Activated CD4-positive, alpha-beta T cell treated with anti-CD3 and anti-CD28 coated beads, Interleukin-2, amount 10 ng/mL, durations not matched to agents 7 days and 5 days (primary cell): Measurements from ENCODE around the gene ASB5. TPM values are rescaled to one million over a fixed set of nuclear protein-coding genes. Genes with fewer than 3 reads are reported as not detected.
A peak's percentile ranks its signal among the peaks of the same experiment; 100 is the strongest.

Experiments
- CTCF ChIA-PET: fragments of 350-600 bp; sonication (Branson Sonifier 250); formaldehyde crosslinking; loops from one replicate; lab custom pipeline; 2021; ENCODE audit warnings: antibody characterized with exemption; lab: Charles Lee
- POLR2A ChIA-PET: fragments of 350-600 bp; sonication (Branson Sonifier 250); formaldehyde crosslinking; loops from one replicate; lab custom pipeline; 2021; ENCODE audit warnings: antibody characterized with exemption; lab: Charles Lee
- DNase-seq: peaks from one replicate; pipeline ENCODE4 v3.0.0-alpha.2; 2020
- H3K27ac Mint-ChIP-seq: one replicate; pipeline ENCODE4 v1.8.0; 2021; ENCODE audit warnings: mild to moderate bottlenecking, moderate library complexity, mixed read lengths
- H3K27me3 Mint-ChIP-seq: one replicate; pipeline ENCODE4 v1.8.0; 2021; ENCODE audit warnings: mixed read lengths
- H3K36me3 Mint-ChIP-seq: one replicate; pipeline ENCODE4 v1.8.0; 2021; ENCODE audit warnings: low read depth, mixed read lengths
- H3K4me1 Mint-ChIP-seq: one replicate; pipeline ENCODE4 v1.8.0; 2021; ENCODE audit warnings: mixed read lengths
- H3K4me3 Mint-ChIP-seq: one replicate; pipeline ENCODE4 v1.8.0; 2021; ENCODE audit warnings: mild to moderate bottlenecking, moderate library complexity, mixed read lengths
- H3K9me3 Mint-ChIP-seq: one replicate; pipeline ENCODE4 v1.8.0; 2021; ENCODE audit warnings: mixed read lengths
- total RNA-seq, 2 experiments: library from RNA; stranded (reverse); gene quantifications; one replicate each; pipeline ENCODE4 v1.2.3, GENCODE V29; 2021

Gene ASB5
- total RNA-seq, 2 experiments from 2014 or later, result not detected

- ChIA-PET POLR2A (interaction anchor here (1.4 kb wide), 1 partner anchor 12 kb away, joined by 4 read pairs; the partner anchor contains the start of gene SPATA4), CTCF (no interaction called here)
These were observed 61.2 kb downstream of the ASB5 start for GRCh38 chr4:176207839-176208238.

GRCh38 chr4:176205299-176205698 is 63.7 kb downstream of the ASB5 start:
- DNase-seq, result no peak
- Mint-ChIP-seq H3K27me3 (peaks cover 15% of the 10 kb centered on the region), H3K4me3 (no peak overlapping the region), H3K9me3 (no peaks in the 10 kb centered on the region), H3K27ac (no peak overlapping the region), H3K4me1 (no peaks in the 10 kb centered on the region), H3K36me3 (no peaks in the 10 kb centered on the region)
- CTCF ChIA-PET, result no interaction called here
- POLR2A ChIA-PET, result no interaction called here

More at GRCh38 chr4:176207839-176208238, 61.2 kb downstream of the ASB5 start:
- H3K27ac Mint-ChIP-seq, result no peak overlapping the region
- H3K9me3 Mint-ChIP-seq, result no peaks in the 10 kb centered on the region
- no peak for DNase-seq
- no peaks in the 10 kb centered on the region for H3K36me3 Mint-ChIP-seq
- no peaks in the 10 kb centered on the region for H3K4me1 Mint-ChIP-seq
- H3K4me3 Mint-ChIP-seq, result no peak overlapping the region
- peaks cover 26% of the 10 kb centered on the region for H3K27me3 Mint-ChIP-seq

GRCh38 chr4:176198316-176198903 is 70.6 kb downstream of the ASB5 start:
- ChIA-PET POLR2A (no interaction called here), CTCF (no interaction called here)
- H3K9me3 Mint-ChIP-seq, result no peaks in the 10 kb centered on the region
- no peak overlapping the region for H3K4me3 Mint-ChIP-seq
- H3K27me3 Mint-ChIP-seq, result peaks cover 35% of the 10 kb centered on the region
- peaks cover 12% of the 10 kb centered on the region for H3K4me1 Mint-ChIP-seq
- no peak for DNase-seq
- no peak overlapping the region for H3K27ac Mint-ChIP-seq
- peaks cover 2% of the 10 kb centered on the region for H3K36me3 Mint-ChIP-seq

- POLR2A ChIA-PET, result interaction anchor here (0.9 kb wide), 1 partner anchor 13 kb away, joined by 4 read pairs; no protein-coding TSS in a partner anchor
- no peaks in the 10 kb centered on the region for H3K9me3 Mint-ChIP-seq
- H3K4me1 Mint-ChIP-seq, result peaks cover 12% of the 10 kb centered on the region
- peak; percentile 92 for DNase-seq
- CTCF ChIA-PET, result interaction anchor here (1.7 kb wide), 1 partner anchor 15 kb away, joined by 5 read pairs; no protein-coding TSS in a partner anchor
- H3K36me3 Mint-ChIP-seq, result peaks cover 2% of the 10 kb centered on the region
- peaks cover 58% of the 10 kb centered on the region for H3K27me3 Mint-ChIP-seq
- H3K27ac Mint-ChIP-seq, result peak within 1 kb of the TSS; percentile 76
- H3K4me3 Mint-ChIP-seq, result peak within 1 kb of the TSS; percentile 74
These were observed 73.6 kb downstream of the ASB5 start, which contains the start of gene SPATA4 for GRCh38 chr4:176195184-176195978. SPATA4 (minus strand) TSS chr4:176195585; CDS start chr4:176195562, 23 bp downstream.

- Mint-ChIP-seq H3K27ac (no peak overlapping the region), H3K9me3 (no peaks in the 10 kb centered on the region), H3K27me3 (peaks cover 51% of the 10 kb centered on the region), H3K4me1 (peaks cover 12% of the 10 kb centered on the region), H3K36me3 (peaks cover 2% of the 10 kb centered on the region), H3K4me3 (no peak overlapping the region)
- DNase-seq, result no peak
- ChIA-PET POLR2A (no interaction called here), CTCF (no interaction called here)
These were observed 75.1 kb downstream of the ASB5 start for GRCh38 chr4:176193938-176194337.

- H3K27ac Mint-ChIP-seq, result no peak overlapping the region
These were observed 75.9 kb downstream of the ASB5 start for GRCh38 chr4:176193126-176193525.

GRCh38 chr4:176191974-176192373 is 77.0 kb downstream of the ASB5 start:
- peaks cover 12% of the 10 kb centered on the region for H3K4me1 Mint-ChIP-seq
- ChIA-PET POLR2A (no interaction called here), CTCF (interaction anchor here (0.6 kb wide), 1 partner anchor 149 kb away, joined by 3 read pairs; no protein-coding TSS in a partner anchor)
- peaks cover 2% of the 10 kb centered on the region for H3K36me3 Mint-ChIP-seq
- no peaks in the 10 kb centered on the region for H3K9me3 Mint-ChIP-seq
- DNase-seq, result no peak
- H3K27me3 Mint-ChIP-seq, result peaks cover 41% of the 10 kb centered on the region
- no peak overlapping the region for H3K4me3 Mint-ChIP-seq
- H3K27ac Mint-ChIP-seq, result no peak overlapping the region

More at GRCh38 chr4:176193126-176193525, 75.9 kb downstream of the ASB5 start:
- no peak for DNase-seq
- ChIA-PET CTCF (no interaction called here), POLR2A (no interaction called here)
- Mint-ChIP-seq H3K4me3 (no peak overlapping the region), H3K9me3 (no peaks in the 10 kb centered on the region), H3K36me3 (peaks cover 2% of the 10 kb centered on the region), H3K27me3 (peaks cover 49% of the 10 kb centered on the region), H3K4me1 (peaks cover 12% of the 10 kb centered on the region)

GRCh38 chr4:176189891-176190795 is 78.9 kb downstream of the ASB5 start:
- no peaks in the 10 kb centered on the region for H3K9me3 Mint-ChIP-seq
- CTCF ChIA-PET, result no interaction called here
- no peak overlapping the region for H3K27ac Mint-ChIP-seq
- peaks cover 40% of the 10 kb centered on the region for H3K27me3 Mint-ChIP-seq
- POLR2A ChIA-PET, result no interaction called here
- H3K4me1 Mint-ChIP-seq, result peaks cover 3% of the 10 kb centered on the region
- H3K4me3 Mint-ChIP-seq, result no peak overlapping the region
- H3K36me3 Mint-ChIP-seq, result no peaks in the 10 kb centered on the region
- DNase-seq, result no peak

GRCh38 chr4:176188654-176189053 is 80.4 kb downstream of the ASB5 start:
- peaks cover 37% of the 10 kb centered on the region for H3K27me3 Mint-ChIP-seq
- no peaks in the 10 kb centered on the region for H3K9me3 Mint-ChIP-seq
- ChIA-PET POLR2A (no interaction called here), CTCF (no interaction called here)
- no peak overlapping the region for H3K27ac Mint-ChIP-seq
- H3K4me1 Mint-ChIP-seq, result no peaks in the 10 kb centered on the region
- no peak overlapping the region for H3K4me3 Mint-ChIP-seq
- DNase-seq, result no peak
- H3K36me3 Mint-ChIP-seq, result no peaks in the 10 kb centered on the region

GRCh38 chr4:176187624-176188023 is 81.4 kb downstream of the ASB5 start:
- ChIA-PET POLR2A (no interaction called here), CTCF (no interaction called here)
- DNase-seq, result no peak
- Mint-ChIP-seq H3K36me3 (no peaks in the 10 kb centered on the region), H3K27me3 (peaks cover 32% of the 10 kb centered on the region), H3K9me3 (no peaks in the 10 kb centered on the region), H3K4me3 (no peak overlapping the region), H3K4me1 (no peaks in the 10 kb centered on the region), H3K27ac (no peak overlapping the region)

GRCh38 chr4:176186671-176187395 is 82.2 kb downstream of the ASB5 start:
- ChIA-PET POLR2A (no interaction called here), CTCF (no interaction called here)
- H3K27me3 Mint-ChIP-seq, result peaks cover 24% of the 10 kb centered on the region
- no peaks in the 10 kb centered on the region for H3K9me3 Mint-ChIP-seq
- H3K27ac Mint-ChIP-seq, result no peak overlapping the region
- H3K4me1 Mint-ChIP-seq, result no peaks in the 10 kb centered on the region
- DNase-seq, result no peak
- no peaks in the 10 kb centered on the region for H3K36me3 Mint-ChIP-seq
- no peak overlapping the region for H3K4me3 Mint-ChIP-seq

- Mint-ChIP-seq H3K4me3 (no peak overlapping the region), H3K4me1 (no peaks in the 10 kb centered on the region), H3K27ac (no peak overlapping the region), H3K36me3 (no peaks in the 10 kb centered on the region), H3K9me3 (no peaks in the 10 kb centered on the region), H3K27me3 (peaks cover 17% of the 10 kb centered on the region)
- no peak for DNase-seq
- POLR2A ChIA-PET, result no interaction called here
- CTCF ChIA-PET, result no interaction called here
These were observed 83.0 kb downstream of the ASB5 start for GRCh38 chr4:176186067-176186466.
